Astrocyte of the spinal cord (primary cell): ENCODE results near the gene ZNF232.
A peak's percentile ranks its signal among the peaks of the same experiment; 100 is the strongest.
"Not testable (repeated sequence)": the region's sequence is repeated elsewhere in the genome, so short reads cannot be mapped to it uniquely, and the experiment has no call there.

Source experiments
- DNase-seq: peaks from one replicate; pipeline ENCODE4 v3.0.0; 2011; ENCODE audit warnings: low read depth, low spot score
- H3K4me3 ChIP-seq: 2 replicates; pipeline ENCODE4 v1.5.1; 2011; ENCODE audit warnings: low read depth, mild to moderate bottlenecking, low read length, moderate library complexity
- in situ Hi-C: cut with HindIII; loops from 2 replicates; pipeline ENCODE4 v1.10.0; 2017; ENCODE audit warnings: low sequenced_read_pairs
- TF ChIP-seq, protein P1 (sequence below): IDR thresholded peaks from 2 replicates; pipeline ENCODE4 v1.5.1; 2012; ENCODE audit warnings: low read depth, mild to moderate bottlenecking, low read length, inconsistent platforms

The ZNF232 gene

DNA sequence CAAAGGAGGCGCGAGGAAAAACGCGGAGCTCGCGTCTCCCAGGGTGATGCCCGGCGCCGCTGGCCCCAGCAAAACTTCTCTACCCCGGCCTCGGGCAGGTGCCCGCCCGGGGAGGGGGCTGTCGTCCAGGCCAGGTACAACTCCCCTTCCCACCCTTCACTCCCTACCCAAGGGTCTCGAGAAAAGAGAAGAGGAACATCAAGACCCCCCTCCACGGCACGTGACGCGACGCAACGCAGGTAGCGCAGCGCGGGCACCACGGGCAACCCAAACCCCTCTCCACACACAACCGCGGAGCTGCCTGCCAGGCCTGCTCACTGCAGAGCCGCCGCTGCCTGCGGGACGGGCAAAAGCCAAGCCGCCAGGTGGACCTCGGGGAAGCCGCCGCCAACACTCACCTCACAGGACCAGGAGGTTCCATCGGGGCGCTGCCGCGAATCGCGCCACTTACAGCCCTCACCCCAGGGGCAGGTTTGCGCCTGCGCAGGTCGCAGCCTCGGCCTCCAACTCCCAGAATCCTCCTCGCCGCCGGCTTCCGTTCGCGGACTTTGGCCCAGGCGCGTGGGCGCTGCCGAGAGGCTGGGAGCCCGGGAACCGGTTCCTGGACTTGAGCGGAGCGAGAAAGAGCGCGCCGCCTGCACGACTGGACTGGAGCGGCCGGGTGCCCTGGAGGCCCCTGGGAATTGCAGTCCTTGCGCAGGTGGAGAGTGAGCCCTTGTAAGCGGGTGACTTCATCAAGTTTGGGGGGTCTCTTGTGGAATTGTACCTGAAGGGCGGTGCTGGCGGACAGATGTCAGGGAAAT is at the start of gene ZNF232:
ZNF232 (minus strand) TSS at position 477 of the 803 bp plus-strand sequence; CDS start at position 421, 56 bp downstream.
- in situ Hi-C loops: no loop called here
- peak; percentile 92 for DNase-seq
- peak within 1 kb of the TSS; percentile 57 for H3K4me3 ChIP-seq
- TF ChIP-seq, protein P1, sequence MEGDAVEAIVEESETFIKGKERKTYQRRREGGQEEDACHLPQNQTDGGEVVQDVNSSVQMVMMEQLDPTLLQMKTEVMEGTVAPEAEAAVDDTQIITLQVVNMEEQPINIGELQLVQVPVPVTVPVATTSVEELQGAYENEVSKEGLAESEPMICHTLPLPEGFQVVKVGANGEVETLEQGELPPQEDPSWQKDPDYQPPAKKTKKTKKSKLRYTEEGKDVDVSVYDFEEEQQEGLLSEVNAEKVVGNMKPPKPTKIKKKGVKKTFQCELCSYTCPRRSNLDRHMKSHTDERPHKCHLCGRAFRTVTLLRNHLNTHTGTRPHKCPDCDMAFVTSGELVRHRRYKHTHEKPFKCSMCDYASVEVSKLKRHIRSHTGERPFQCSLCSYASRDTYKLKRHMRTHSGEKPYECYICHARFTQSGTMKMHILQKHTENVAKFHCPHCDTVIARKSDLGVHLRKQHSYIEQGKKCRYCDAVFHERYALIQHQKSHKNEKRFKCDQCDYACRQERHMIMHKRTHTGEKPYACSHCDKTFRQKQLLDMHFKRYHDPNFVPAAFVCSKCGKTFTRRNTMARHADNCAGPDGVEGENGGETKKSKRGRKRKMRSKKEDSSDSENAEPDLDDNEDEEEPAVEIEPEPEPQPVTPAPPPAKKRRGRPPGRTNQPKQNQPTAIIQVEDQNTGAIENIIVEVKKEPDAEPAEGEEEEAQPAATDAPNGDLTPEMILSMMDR: no peak

DNA sequence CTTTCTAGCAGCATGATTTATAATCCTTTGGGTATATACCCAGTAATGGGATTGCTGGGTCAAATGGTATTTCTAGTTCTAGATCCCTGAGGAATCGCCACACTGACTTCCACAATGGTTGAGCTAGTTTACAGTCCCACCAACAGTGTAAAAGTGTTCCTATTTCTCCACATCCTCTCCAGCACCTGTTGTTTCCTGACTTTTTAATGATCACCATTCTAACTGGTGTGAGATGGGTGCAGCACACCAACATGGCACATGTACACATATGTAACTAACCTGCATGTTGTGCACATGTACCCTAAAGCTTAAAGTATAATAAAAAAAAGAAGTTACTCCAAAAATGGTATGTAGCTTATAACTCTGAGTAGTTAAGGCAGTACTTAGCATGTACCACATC is 49.0 kb upstream of the ZNF232 start:
- DNase-seq, in situ Hi-C loops, H3K4me3 ChIP-seq: not testable (repeated sequence)

DNA sequence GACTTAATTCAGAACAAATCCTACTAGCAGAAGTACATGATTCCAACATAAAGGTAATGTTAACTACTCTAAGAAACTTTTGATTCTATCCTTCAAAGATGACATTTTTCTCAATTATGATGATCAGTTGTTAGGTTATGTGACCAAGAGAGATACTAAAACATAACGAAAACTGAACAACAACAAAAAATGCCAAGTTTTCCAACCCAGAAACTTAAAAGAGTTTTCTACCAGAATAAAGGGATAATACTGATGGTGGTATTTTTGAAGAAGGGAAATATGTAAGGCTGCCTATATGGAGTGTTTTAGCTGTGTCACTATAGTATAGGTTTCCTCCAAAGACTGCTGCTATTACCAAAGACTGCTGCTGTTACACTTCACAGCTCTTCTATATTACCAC is 34.4 kb upstream of the ZNF232 start:
- in situ Hi-C loops, H3K4me3 ChIP-seq, DNase-seq: not testable (repeated sequence)

DNA sequence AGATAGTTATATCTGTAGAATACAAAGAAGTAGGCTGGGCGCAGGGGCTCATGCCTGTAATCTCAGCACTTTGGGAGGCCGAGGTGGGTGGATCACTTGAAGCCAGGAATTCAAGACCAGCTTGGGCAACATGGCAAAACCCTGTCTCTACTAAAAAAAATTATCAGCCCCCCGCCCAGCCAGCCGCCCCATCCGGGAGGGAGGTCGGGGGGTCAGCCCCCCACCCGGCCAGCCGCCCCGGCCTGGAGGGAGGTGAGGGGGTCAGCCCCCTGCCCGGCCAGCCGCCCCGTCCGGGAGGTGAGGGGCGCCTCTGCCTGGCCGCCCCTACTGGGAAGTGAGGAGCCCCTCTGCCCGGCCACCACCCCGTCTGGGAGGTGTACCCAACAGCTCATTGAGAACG is 31.2 kb upstream of the ZNF232 start:
- DNase-seq, in situ Hi-C loops, H3K4me3 ChIP-seq: not testable (repeated sequence)

DNA sequence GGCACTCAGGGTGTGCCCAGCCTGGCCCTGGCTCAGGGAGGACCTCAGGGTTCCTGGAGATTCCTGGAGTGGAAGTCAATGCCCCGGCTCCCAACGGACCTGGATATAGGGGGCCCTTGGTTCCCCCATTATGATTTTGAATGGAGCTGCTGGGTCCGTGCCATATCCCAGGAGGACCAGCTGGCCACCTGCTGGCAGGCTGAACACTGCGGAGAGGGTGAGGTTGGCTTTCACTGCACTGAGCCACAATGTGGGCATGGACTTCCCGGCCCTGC is 27.7 kb upstream of the ZNF232 start:
- TF ChIP-seq, protein P1: no peak
- DNase-seq: no peak
- no peak overlapping the region for H3K4me3 ChIP-seq
- in situ Hi-C loops: no loop called here

DNA sequence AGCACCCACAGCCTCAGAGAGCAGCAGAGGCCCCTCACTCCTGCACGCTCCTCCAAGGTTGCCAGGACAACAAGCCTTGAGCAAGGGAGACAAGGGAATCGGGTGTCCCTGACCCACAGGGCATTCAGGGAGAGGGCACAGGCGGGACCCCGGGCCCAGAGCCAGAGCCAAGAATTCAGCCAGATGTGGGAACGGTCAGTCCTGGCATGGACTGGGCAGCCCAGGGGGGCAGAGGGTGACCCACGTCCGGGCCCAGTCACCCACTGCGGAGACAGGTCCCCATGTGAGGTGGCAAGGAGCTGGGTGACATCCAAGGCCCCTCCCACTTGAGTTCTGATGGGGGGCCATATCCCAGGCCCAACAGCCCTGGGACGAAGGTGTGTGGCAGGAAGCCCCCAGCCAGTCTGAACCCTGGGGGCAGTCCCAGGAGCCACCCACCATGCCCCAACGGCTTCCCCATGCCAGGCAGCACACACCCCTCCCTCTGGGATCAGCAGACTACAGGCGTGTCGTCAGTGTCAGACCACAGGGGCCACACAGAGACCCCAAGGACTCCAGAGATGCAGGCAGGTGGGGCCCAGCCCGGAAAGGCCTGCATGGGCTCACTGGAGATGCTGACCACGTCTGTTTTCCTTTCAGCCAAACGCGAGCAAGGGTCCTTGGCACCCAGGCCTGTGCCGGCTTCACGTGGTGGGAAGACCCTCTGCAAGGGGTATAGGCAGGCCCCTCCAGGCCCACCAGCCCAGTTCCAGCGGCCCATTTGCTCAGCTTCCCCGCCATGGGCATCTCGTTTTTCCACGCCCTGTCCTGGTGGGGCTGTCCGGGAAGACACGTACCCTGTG is 27.2 kb upstream of the ZNF232 start:
- TF ChIP-seq, protein P1: no peak

DNA sequence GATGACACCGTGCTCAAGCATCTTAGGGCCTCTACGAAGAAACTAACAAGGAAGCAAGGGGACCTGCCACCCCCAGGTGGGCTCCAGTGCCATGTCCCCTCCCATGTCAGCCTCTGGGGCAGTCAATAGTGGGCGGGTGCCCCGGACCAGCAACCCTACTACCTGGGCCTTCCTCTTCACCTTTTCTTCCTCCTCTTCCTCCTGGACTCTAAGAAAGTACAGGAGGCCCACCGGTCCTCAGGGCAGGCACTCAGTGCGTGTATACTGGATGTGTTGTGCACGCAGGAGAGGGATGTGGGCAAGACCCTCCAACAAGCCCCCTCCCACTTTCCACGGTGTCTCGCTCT is 26.5 kb upstream of the ZNF232 start:
- H3K4me3 ChIP-seq, in situ Hi-C loops, DNase-seq: not testable (repeated sequence)

More for the DNA sequence above, 27.2 kb upstream of the ZNF232 start:
- no peak for DNase-seq
- H3K4me3 ChIP-seq: no peak overlapping the region
- in situ Hi-C loops: no loop called here

DNA sequence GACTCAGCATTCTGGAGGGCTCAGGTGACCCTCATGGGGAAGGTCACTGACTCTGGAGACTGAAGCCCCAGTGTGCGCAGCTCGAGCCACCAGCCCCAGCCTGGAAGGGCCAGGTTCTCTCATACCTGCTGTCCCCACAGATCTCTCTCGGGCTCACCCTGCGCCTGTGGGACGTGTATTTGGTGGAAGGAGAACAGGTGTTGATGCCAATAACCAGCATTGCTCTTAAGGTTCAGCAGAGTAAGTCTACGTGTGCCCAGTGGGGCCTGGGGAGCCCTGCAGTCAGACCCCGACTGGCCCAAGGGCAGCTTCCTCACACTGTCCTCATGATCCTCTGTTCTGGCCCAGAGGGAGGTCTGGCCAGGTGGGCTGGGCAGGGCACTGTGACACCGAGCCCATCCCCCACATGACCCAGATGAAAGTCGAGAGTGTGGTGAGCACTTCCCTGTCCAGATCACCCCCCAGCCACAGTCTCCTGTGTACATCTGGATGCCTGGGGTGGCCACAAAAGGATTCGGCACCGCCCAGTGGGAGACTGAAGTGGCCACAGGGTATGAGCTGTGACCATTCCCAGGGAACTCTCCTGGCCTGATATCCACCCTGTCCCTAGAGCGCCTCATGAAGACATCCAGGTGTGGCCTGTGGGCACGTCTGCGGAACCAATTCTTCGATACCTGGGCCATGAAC is 26.0 kb upstream of the ZNF232 start:
- H3K4me3 ChIP-seq, DNase-seq, in situ Hi-C loops: not testable (repeated sequence)

DNA sequence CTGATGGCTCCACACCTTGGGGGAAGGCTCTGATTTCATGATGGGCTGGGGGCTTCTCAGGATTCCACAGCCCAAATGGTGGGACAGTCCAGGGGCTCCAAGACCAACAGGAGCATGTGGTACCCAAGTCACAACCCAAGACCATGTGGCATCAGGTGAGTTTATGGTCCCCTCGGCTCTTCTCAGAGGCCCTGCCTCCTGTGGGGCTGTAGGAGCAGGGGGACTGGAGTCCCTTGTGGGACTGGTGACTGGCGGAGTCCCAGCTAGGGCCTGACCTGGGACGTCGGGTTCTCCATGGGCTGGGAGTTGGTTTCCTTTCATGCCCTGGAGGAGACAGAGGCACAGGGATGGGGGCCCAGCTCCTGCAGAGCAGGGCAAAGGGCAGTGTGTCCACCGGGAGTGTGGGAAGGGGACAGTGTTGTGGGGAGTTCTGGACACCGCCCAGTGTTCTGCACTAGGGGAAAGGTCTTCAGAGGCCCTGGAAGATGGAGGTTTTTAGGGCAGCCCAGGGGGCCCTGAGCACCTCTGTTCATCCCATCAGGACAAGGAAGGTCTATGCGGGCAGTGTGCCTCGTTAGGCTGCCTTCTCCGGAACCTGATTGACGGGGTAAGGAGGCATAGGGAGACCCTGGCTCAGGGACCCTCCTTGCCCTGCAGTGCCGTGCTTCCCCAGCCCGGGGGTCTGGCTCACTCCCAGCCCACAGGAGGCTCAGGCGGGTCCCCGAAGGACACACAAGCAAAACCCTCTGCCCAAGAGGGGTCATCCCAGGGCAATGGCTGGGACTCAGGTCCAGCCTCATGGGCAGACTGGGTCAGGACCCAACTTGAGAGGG is 25.1 kb upstream of the ZNF232 start:
- DNase-seq: not testable (repeated sequence)

More for the DNA sequence above, 25.1 kb upstream of the ZNF232 start:
- H3K4me3 ChIP-seq, in situ Hi-C loops: not testable (repeated sequence)
